Mesenchymal stem cell (in vitro differentiated cells and primary cell): ENCODE measurements around the gene HMGB3.

ENCODE experiments used
- DNase-seq: peaks from one replicate; pipeline ENCODE4 v3.0.0-alpha.2; 2013
- H2AFZ ChIP-seq: one replicate; pipeline ENCODE4 v1.6.1; 2013; ENCODE audit warnings: low read depth, mild to moderate bottlenecking, control low read depth, inconsistent platforms, low read length, moderate library complexity
- H2AK5ac ChIP-seq: 2 replicates; pipeline ENCODE4 v1.6.1; 2013; ENCODE audit warnings: low read length, moderate library complexity, mild to moderate bottlenecking, inconsistent platforms; ENCODE audit not compliant: severe bottlenecking
- H2BK120ac ChIP-seq: one replicate; pipeline ENCODE4 v1.6.1; 2013; ENCODE audit warnings: low read depth, mild to moderate bottlenecking, inconsistent platforms, low read length, moderate library complexity
- H2BK12ac ChIP-seq, 2 experiments: one replicate each; pipeline ENCODE4 v1.6.1; 2013; ENCODE audit warnings: inconsistent platforms in 2 of 2, low read length in 2 of 2, mild to moderate bottlenecking in 2 of 2, moderate library complexity in 2 of 2, control low read depth in 1 of 2
- H2BK15ac ChIP-seq: one replicate; pipeline ENCODE4 v1.6.1; 2013; ENCODE audit warnings: mild to moderate bottlenecking, low read depth, inconsistent platforms; ENCODE audit not compliant: poor library complexity, severe bottlenecking
- H2BK5ac ChIP-seq: 2 replicates; pipeline ENCODE4 v1.6.1; 2013; ENCODE audit warnings: low read depth, mild to moderate bottlenecking, low read length, control low read depth, inconsistent platforms; ENCODE audit not compliant: poor library complexity, severe bottlenecking
- H3K14ac ChIP-seq, 2 experiments: one replicate each; pipeline ENCODE4 v1.6.1; 2013; ENCODE audit warnings: inconsistent platforms in 2 of 2, low read length in 2 of 2, control low read depth in 1 of 2, mild to moderate bottlenecking in 1 of 2, moderate library complexity in 1 of 2
- H3K18ac ChIP-seq, 2 experiments: one replicate each; pipeline ENCODE4 v1.6.1; 2013; ENCODE audit warnings: inconsistent platforms in 2 of 2, low read length in 2 of 2, control low read depth in 1 of 2, low read depth in 1 of 2, mild to moderate bottlenecking in 1 of 2
- H3K23ac ChIP-seq, 2 experiments: one replicate each; pipeline ENCODE4 v1.6.1; 2013; ENCODE audit warnings: inconsistent platforms in 2 of 2, low read length in 2 of 2, mild to moderate bottlenecking in 2 of 2, moderate library complexity in 2 of 2, control low read depth in 1 of 2
- H3K27ac ChIP-seq: 2 replicates; pipeline ENCODE4 v1.5.1; 2013; ENCODE audit warnings: mild to moderate bottlenecking, moderate library complexity, low read length, control low read depth, inconsistent platforms; ENCODE audit not compliant: poor library complexity, severe bottlenecking
- H3K27me3 ChIP-seq, 2 experiments: 2 replicates each; pipeline versions ENCODE4 v1.6.1 to v1.7.0; 2013; ENCODE audit warnings: low read length in 2 of 2, mild to moderate bottlenecking in 2 of 2, moderate library complexity in 2 of 2, control low read depth in 1 of 2, inconsistent platforms in 1 of 2; ENCODE audit not compliant: control insufficient read depth in 1 of 2, insufficient read depth in 1 of 2
- H3K36me3 ChIP-seq, 2 experiments: 2 replicates each; pipeline versions ENCODE4 v1.6.1 to v1.7.0; 2013; ENCODE audit warnings: low read length in 2 of 2, control low read depth in 1 of 2, inconsistent platforms in 1 of 2, low read depth in 1 of 2, mild to moderate bottlenecking in 1 of 2; ENCODE audit not compliant: insufficient read depth in 2 of 2, control insufficient read depth in 1 of 2
- H3K4ac ChIP-seq, 2 experiments: one replicate each; pipeline ENCODE4 v1.6.1; 2013; ENCODE audit warnings: inconsistent platforms in 2 of 2, low read length in 2 of 2, mild to moderate bottlenecking in 2 of 2, moderate library complexity in 2 of 2, control low read depth in 1 of 2, low read depth in 1 of 2
- H3K4me1 ChIP-seq: 2 replicates; pipeline ENCODE4 v1.6.1; 2013; ENCODE audit warnings: low read depth, low read length, control low read depth; ENCODE audit not compliant: control insufficient read depth, insufficient read depth
- H3K4me2 ChIP-seq: 2 replicates; pipeline ENCODE4 v1.6.1; 2013; ENCODE audit warnings: low read length, mild to moderate bottlenecking, inconsistent platforms; ENCODE audit not compliant: poor library complexity, severe bottlenecking
- H3K4me3 ChIP-seq, 2 experiments: 2 replicates each; pipeline versions ENCODE4 v1.5.1 to v1.7.0; 2013; ENCODE audit warnings: low read length in 2 of 2, mild to moderate bottlenecking in 2 of 2, control low read depth in 1 of 2, low read depth in 1 of 2; ENCODE audit not compliant: insufficient read depth in 1 of 2
- H3K79me1 ChIP-seq: replicated peaks from 2 replicates; pipeline ENCODE4 v1.6.1; 2013; ENCODE audit warnings: mild to moderate bottlenecking, control low read depth, low read length, inconsistent platforms; ENCODE audit not compliant: poor library complexity, severe bottlenecking
- H3K9ac ChIP-seq: 2 replicates; pipeline ENCODE4 v1.7.0; 2013; ENCODE audit warnings: mild to moderate bottlenecking, low read length, moderate library complexity
- H3K9me3 ChIP-seq: 2 replicates; pipeline ENCODE4 v1.7.0; 2013; ENCODE audit warnings: mild to moderate bottlenecking, low read length; ENCODE audit not compliant: control insufficient read depth
- H4K8ac ChIP-seq: one replicate; pipeline ENCODE4 v1.6.1; 2013; ENCODE audit warnings: inconsistent platforms, mild to moderate bottlenecking, low read length, moderate library complexity
- H4K91ac ChIP-seq: one replicate; pipeline ENCODE4 v1.6.1; 2013; ENCODE audit warnings: mild to moderate bottlenecking, low read length, inconsistent platforms
- WGBS: methylation state at CpG from one replicate; pipeline ENCODE4 v1.1.7; 2013; ENCODE audit warnings: mixed read lengths; 5-methylcytosine and 5-hydroxymethylcytosine counted together

The HMGB3 gene

GRCh38 chrX:151006410-151007109, 23.4 kb downstream of the HMGB3 start:
- no peaks in the 10 kb centered on the region for H3K36me3 ChIP-seq
- H3K4me2 ChIP-seq, result no peak overlapping the region
- no peak overlapping the region for H3K4ac ChIP-seq
- H2AK5ac ChIP-seq, result no peak overlapping the region
- H2BK120ac ChIP-seq, result no peak overlapping the region
- H3K9ac ChIP-seq, result no peak overlapping the region
- no peak for DNase-seq
- WGBS, result 91% methylated on average over 2 of the region's 4 CpGs
- no peak overlapping the region for H2BK12ac ChIP-seq
- H3K4me3 ChIP-seq, result no peak overlapping the region
- no peak overlapping the region for H2AFZ ChIP-seq
- H2BK5ac ChIP-seq, result no peak overlapping the region
- H3K27me3 ChIP-seq, result peaks cover 0 to 3% of the 10 kb centered on the region in 2 experiments
- no peak overlapping the region for H4K91ac ChIP-seq
- peaks cover 3% of the 10 kb centered on the region for H3K9me3 ChIP-seq
- no peaks in the 10 kb centered on the region for H3K4me1 ChIP-seq
- no peak overlapping the region for H3K23ac ChIP-seq
- H3K18ac ChIP-seq, result no peak overlapping the region
- no peak overlapping the region for H4K8ac ChIP-seq
- no peaks in the 10 kb centered on the region for H3K79me1 ChIP-seq
- no peak overlapping the region for H3K14ac ChIP-seq
- no peak overlapping the region for H3K27ac ChIP-seq
- no peak overlapping the region for H2BK15ac ChIP-seq

GRCh38 chrX:151009582-151009981, 26.4 kb downstream of the HMGB3 start:
- Histone ChIP-seq H2BK5ac (no peak overlapping the region), H3K14ac (no peak overlapping the region), H3K4ac (no peak overlapping the region), H4K8ac (no peak overlapping the region), H3K4me2 (no peak overlapping the region), H2AFZ (no peak overlapping the region), H2BK120ac (no peak overlapping the region), H2BK12ac (no peak overlapping the region), H3K27ac (no peak overlapping the region), H3K36me3 (no peaks in the 10 kb centered on the region), H4K91ac (no peak overlapping the region), H3K4me3 (no peak overlapping the region), H3K23ac (no peak overlapping the region), H2AK5ac (no peak overlapping the region), H2BK15ac (no peak overlapping the region), H3K18ac (no peak overlapping the region), H3K9me3 (peaks cover 3% of the 10 kb centered on the region), H3K9ac (no peak overlapping the region), H3K4me1 (no peaks in the 10 kb centered on the region), H3K79me1 (no peaks in the 10 kb centered on the region), H3K27me3 (no peaks in the 10 kb centered on the region)
- 33% methylated on average over 1 of the region's 2 CpGs for WGBS
- no peak for DNase-seq

- Histone ChIP-seq H2AFZ (no peak overlapping the region), H2BK12ac (no peak overlapping the region), H3K4ac (no peak overlapping the region), H3K14ac (no peak overlapping the region), H2BK5ac (no peak overlapping the region), H3K79me1 (no peaks in the 10 kb centered on the region), H3K36me3 (no peaks in the 10 kb centered on the region), H3K27me3 (no peaks in the 10 kb centered on the region), H2BK120ac (no peak overlapping the region), H2AK5ac (no peak overlapping the region), H4K91ac (no peak overlapping the region), H3K9me3 (peaks cover 3% of the 10 kb centered on the region), H3K4me1 (no peaks in the 10 kb centered on the region), H3K4me3 (no peak overlapping the region), H3K9ac (no peak overlapping the region), H4K8ac (no peak overlapping the region), H3K18ac (no peak overlapping the region), H3K23ac (no peak overlapping the region), H3K4me2 (no peak overlapping the region), H2BK15ac (no peak overlapping the region), H3K27ac (no peak overlapping the region)
- 65% methylated on average over 5 of the region's 5 CpGs for WGBS
- no peak for DNase-seq
Observed at GRCh38 chrX:151013164-151013743, 30.1 kb downstream of the HMGB3 start.

- no peak overlapping the region for H2AK5ac ChIP-seq
Observed at GRCh38 chrX:151015684-151016083, 32.5 kb downstream of the HMGB3 start.

More at GRCh38 chrX:151015684-151016083, 32.5 kb downstream of the HMGB3 start:
- Histone ChIP-seq H3K4ac (no peak overlapping the region), H3K79me1 (no peaks in the 10 kb centered on the region), H2BK120ac (no peak overlapping the region), H3K4me2 (no peak overlapping the region), H3K27me3 (no peaks in the 10 kb centered on the region), H3K9me3 (no peaks in the 10 kb centered on the region), H2AFZ (no peak overlapping the region), H3K4me3 (no peak overlapping the region), H3K14ac (no peak overlapping the region), H3K18ac (no peak overlapping the region), H2BK12ac (no peak overlapping the region), H3K9ac (no peak overlapping the region), H3K23ac (no peak overlapping the region), H2BK15ac (no peak overlapping the region), H4K91ac (no peak overlapping the region), H4K8ac (no peak overlapping the region), H3K4me1 (no peaks in the 10 kb centered on the region), H3K27ac (no peak overlapping the region), H2BK5ac (no peak overlapping the region), H3K36me3 (no peaks in the 10 kb centered on the region)
- no peak for DNase-seq
- no CpG with 5 or more reads among the region's 4 CpGs for WGBS
